ENCODE data around the gene THEMIS. TPM values are rescaled to one million over a fixed set of nuclear protein-coding genes. Genes with fewer than 3 reads are reported as not detected.

THEMIS gene
- total and polyA plus RNA-seq, 8 donors = 0.05 to 0.70 (median 0.28) TPM; not detected in 1

DNA sequence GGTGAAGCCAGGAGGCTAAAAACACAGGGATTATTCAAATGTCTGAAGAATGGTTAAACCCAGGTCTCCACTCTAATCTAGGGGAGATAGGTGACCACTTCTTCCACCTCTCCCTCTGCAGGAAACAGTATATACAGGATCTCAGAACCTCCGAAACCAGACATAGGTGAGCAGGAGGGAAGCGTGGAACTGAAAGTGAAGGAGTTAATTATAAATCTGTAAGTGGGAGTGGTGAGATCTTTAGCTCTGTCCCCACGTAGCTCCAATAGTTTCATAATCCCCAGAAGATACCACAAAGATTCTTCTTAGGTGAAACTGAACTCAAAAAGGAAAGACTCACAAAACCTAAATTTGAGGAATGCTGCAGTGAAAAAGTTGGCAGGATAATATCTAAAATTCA lies 76.8 kb downstream of the THEMIS start:
- 43 to 54% methylated on average over 3 of the region's 3 CpGs for WGBS, 2 donors
- Histone ChIP-seq H3K27me3 (no peaks in the 10 kb centered on the region), H3K4me1 (no peaks in the 10 kb centered on the region), H3K27ac (no peak overlapping the region), H3K4me3 (no peak overlapping the region), H3K9me3 (no peaks in the 10 kb centered on the region), H3K36me3 (no peaks in the 10 kb centered on the region)
- ATAC-seq (no peak), FAIRE-seq (no peak), DNase-seq (no peak)
- intact Hi-C loops (cut with DNase I) = no loop called here
- TF ChIP-seq, protein P1, sequence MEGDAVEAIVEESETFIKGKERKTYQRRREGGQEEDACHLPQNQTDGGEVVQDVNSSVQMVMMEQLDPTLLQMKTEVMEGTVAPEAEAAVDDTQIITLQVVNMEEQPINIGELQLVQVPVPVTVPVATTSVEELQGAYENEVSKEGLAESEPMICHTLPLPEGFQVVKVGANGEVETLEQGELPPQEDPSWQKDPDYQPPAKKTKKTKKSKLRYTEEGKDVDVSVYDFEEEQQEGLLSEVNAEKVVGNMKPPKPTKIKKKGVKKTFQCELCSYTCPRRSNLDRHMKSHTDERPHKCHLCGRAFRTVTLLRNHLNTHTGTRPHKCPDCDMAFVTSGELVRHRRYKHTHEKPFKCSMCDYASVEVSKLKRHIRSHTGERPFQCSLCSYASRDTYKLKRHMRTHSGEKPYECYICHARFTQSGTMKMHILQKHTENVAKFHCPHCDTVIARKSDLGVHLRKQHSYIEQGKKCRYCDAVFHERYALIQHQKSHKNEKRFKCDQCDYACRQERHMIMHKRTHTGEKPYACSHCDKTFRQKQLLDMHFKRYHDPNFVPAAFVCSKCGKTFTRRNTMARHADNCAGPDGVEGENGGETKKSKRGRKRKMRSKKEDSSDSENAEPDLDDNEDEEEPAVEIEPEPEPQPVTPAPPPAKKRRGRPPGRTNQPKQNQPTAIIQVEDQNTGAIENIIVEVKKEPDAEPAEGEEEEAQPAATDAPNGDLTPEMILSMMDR (IDR thresholded peaks at IDR 0.05) = no peak

DNA sequence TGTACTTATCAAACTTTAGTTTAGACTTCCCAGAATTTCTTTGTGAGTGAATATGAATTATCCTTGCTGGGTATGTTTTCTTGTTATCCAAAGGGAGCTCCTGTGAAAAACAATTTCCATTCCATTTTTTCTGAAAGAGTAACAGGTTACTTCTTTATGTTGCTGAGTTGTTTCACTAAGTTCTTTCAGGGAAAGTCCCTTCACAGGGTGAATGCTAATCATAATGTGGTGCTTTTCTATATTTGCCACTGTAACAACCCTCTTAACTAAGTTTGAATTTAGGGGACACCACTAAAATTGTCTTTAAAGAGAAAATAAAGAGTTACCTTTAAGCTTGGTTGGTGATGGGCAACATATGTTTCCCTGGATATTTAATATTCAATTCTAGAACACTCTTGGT lies 79.4 kb downstream of the THEMIS start:
- TF ChIP-seq, protein P1 (IDR thresholded peaks at IDR 0.05) = no peak
- Histone ChIP-seq H3K4me3 (no peak overlapping the region), H3K9me3 (no peaks in the 10 kb centered on the region), H3K27ac (no peak overlapping the region), H3K27me3 (no peaks in the 10 kb centered on the region), H3K36me3 (no peaks in the 10 kb centered on the region), H3K4me1 (no peaks in the 10 kb centered on the region)
- FAIRE-seq = no peak
- no peak for ATAC-seq
- intact Hi-C loops (cut with DNase I) = no loop called here
- DNase-seq = no peak

DNA sequence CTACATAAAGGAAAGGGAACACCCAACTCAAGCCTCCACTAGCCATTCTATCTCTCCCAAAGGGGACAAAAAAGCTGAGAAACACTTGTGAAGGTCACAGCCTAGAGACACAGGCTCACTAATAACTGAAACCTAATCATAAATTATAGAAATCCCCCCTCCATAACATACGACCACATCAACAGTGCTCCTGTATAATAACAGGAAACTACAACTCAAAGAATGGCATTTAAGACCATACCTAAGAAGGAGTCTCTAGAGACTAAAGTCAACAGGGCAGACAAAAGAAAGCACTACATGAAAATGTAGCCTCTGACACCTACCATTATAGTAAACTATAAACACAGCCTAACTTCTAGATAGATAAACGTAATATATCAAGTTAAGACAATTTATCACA lies 82.7 kb downstream of the THEMIS start:
- Histone ChIP-seq H3K9me3 (no peaks in the 10 kb centered on the region), H3K4me1 (no peaks in the 10 kb centered on the region), H3K27ac (no peak overlapping the region), H3K4me3 (no peak overlapping the region), H3K36me3 (no peaks in the 10 kb centered on the region), H3K27me3 (no peaks in the 10 kb centered on the region)
- 10 to 15% methylated on average over 2 of the region's 2 CpGs for WGBS, 2 donors
- intact Hi-C loops (cut with DNase I) = no loop called here
- FAIRE-seq (no peak), DNase-seq (no peak), ATAC-seq (no peak)
- TF ChIP-seq, protein P1 (IDR thresholded peaks at IDR 0.05) = no peak

DNA sequence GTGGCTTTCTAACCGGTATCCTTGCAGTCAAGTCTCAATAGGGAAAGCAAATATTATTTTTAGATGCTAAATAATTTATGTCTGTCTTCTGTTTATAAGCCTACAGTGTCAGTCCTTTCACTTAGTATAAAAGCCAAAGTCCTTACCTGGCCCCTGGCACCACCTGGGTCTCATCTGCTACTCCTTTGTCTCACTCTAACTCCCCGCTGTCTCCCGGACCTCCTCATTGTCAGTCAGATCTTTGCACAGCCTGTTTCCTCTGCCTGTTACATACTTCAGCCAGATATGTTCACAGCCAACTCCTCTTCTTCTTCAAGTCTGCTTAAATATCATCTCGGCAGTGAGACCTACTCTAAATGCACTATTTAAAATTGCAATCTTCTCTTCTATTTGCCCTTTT lies 84.2 kb downstream of the THEMIS start:
- Histone ChIP-seq H3K4me3 (no peak overlapping the region), H3K27me3 (no peaks in the 10 kb centered on the region), H3K36me3 (no peaks in the 10 kb centered on the region), H3K9me3 (no peaks in the 10 kb centered on the region), H3K4me1 (no peaks in the 10 kb centered on the region), H3K27ac (no peak overlapping the region)
- DNase-seq (no peak), ATAC-seq (no peak), FAIRE-seq (no peak)
- 66 to 72% methylated on average over 4 of the region's 4 CpGs for WGBS, 2 donors
- TF ChIP-seq, protein P1 (IDR thresholded peaks at IDR 0.05) = no peak
- intact Hi-C loops (cut with DNase I) = no loop called here

DNA sequence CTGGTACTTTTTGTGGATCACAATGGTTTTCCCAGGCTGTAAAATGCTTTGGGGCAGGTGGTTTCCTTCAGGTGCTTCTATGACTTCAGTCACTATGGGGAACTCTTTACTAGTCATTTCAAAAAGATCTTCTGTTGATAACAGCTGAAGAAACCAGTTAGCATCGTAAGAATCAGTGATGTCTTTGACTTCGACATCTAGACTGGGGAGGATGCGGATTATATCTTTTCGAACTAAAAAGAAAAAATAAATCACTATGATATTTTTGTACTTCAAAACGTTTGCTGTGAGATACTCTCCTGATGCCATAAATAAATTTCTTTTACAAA lies 87.2 kb downstream of the THEMIS start:
- DNase-seq = no peak
- no peak for ATAC-seq
- Histone ChIP-seq H3K36me3 (no peaks in the 10 kb centered on the region), H3K4me1 (no peaks in the 10 kb centered on the region), H3K4me3 (no peak overlapping the region), H3K9me3 (no peaks in the 10 kb centered on the region), H3K27me3 (no peaks in the 10 kb centered on the region), H3K27ac (no peak overlapping the region)
- no peak for FAIRE-seq
- TF ChIP-seq, protein P1 (IDR thresholded peaks at IDR 0.05) = no peak
- 73 to 84% methylated on average over 5 of the region's 5 CpGs for WGBS, 2 donors
- intact Hi-C loops (cut with DNase I) = no loop called here

All from pancreas (tissue), 10 donors.